Activated naive CD4-positive, alpha-beta T cell treated with anti-CD3 and anti-CD28 coated beads, Interleukin-2, amount 50 U/mL, for 24 hours (primary cell): ENCODE data around the gene ZNF547.

Experiments used
- H3K27ac Mint-ChIP-seq: one replicate; pipeline ENCODE4 v1.8.0; 2021; ENCODE audit warnings: mild to moderate bottlenecking, mixed read lengths
- H3K27me3 Mint-ChIP-seq: one replicate; pipeline ENCODE4 v1.8.0; 2021; ENCODE audit warnings: mixed read lengths
- H3K36me3 Mint-ChIP-seq: one replicate; pipeline ENCODE4 v1.8.0; 2021; ENCODE audit warnings: mixed read lengths
- H3K4me1 Mint-ChIP-seq: one replicate; pipeline ENCODE4 v1.8.0; 2021; ENCODE audit warnings: mixed read lengths
- H3K4me3 Mint-ChIP-seq: one replicate; pipeline ENCODE4 v1.8.0; 2021; ENCODE audit warnings: mild to moderate bottlenecking, mixed read lengths
- H3K9me3 Mint-ChIP-seq: one replicate; pipeline ENCODE4 v1.8.0; 2021; ENCODE audit warnings: mixed read lengths

Gene ZNF547

DNA sequence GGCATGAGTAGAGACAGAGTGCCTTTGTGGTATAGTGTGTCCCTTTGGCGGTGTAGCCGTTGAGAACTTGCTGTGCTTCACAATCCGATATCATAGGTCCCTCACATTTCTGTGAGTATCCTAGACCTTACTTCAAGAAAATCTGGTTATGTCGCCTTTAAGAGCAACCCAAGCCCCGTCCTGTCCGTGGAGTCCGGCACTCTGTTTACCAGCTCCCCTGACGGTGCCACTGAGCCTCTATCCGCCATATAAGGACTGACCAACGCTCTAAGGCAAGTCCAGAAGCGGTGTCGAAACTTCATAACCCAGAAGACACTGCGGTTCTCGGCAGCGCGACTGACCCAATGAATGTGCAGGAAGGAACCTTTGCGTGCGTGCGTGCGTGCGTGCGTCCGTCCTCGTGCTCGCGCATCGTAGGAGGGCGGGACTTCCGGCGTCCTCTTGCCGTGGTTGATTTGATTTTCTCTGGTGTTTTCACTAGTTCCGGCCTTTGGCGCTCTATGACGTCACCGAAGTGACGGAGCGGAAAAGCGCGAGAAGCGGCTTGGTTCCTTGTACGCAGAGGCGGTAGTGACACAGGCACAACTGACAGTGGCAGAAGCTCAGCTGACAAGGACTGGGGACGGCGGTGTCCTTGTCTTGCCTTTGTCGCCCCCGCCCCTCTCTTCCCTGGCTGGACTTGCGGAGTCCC lies at the start of gene ZNF547, which contains the start of gene TRAPPC2B:
Gene ZNF547, plus strand, starts transcription at position 555 of the 691 bp plus-strand sequence. CDS start 5,005 bp downstream, outside the sequence.
Gene TRAPPC2B, plus strand, starts transcription at position 555 of the 691 bp plus-strand sequence. CDS start 1,283 bp downstream, outside the sequence.
- Mint-ChIP-seq H3K27me3 (no peaks in the 10 kb centered on the region), H3K4me3 (peak within 1 kb of the TSS; percentile 94), H3K4me1 (peaks cover 21% of the 10 kb centered on the region), H3K27ac (peak within 1 kb of the TSS; percentile 98), H3K9me3 (peaks cover 9% of the 10 kb centered on the region), H3K36me3 (peaks cover 29% of the 10 kb centered on the region)

DNA sequence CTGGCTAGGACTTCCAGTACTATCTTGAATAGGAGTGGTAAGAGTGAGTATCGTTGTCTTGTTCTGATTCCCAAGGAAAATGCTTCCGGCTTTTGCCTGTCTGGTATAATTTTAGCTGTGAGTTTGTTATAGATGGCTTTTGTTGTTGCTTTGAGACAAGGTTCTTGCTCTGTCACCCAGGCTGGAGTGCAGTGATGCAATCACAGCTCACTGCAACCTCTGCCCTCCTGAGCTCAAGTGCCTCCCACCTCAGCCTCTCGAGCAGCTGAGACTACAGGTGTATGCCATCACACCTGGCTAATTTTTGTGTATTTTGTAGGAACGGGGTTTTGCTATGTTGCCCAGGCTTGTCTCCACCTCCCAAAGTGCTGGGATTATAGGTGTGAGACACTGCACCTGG lies 49.2 kb upstream of the ZNF547 start:
- Mint-ChIP-seq H3K9me3 (peaks cover 30% of the 10 kb centered on the region), H3K4me1 (peaks cover 4% of the 10 kb centered on the region), H3K36me3 (peaks cover 18% of the 10 kb centered on the region), H3K27ac (no peak overlapping the region), H3K4me3 (no peak overlapping the region), H3K27me3 (peaks cover 19% of the 10 kb centered on the region)

DNA sequence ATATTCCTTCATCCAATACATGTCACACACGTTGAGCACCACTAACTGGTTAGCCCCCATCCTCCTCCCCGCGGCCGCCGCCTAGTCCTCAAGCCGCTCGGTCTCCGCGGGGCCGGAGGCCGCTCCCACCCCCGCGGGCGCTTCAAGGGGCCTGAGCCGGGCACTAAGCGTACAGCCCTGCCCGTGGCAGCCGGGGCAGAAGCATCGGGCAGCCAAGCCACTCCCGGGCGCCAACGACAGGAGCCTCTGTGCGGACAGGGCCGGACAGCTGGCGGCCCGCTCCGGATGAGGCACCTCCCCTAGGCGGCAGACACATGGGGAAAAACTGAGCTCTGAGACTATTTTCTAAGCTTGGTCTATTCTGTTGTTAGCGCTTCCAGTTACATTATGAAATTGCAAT lies 45.8 kb upstream of the ZNF547 start:
- peaks cover 19% of the 10 kb centered on the region for H3K27me3 Mint-ChIP-seq
- peaks cover 31% of the 10 kb centered on the region for H3K9me3 Mint-ChIP-seq
- H3K4me1 Mint-ChIP-seq, result peaks cover 25% of the 10 kb centered on the region
- H3K36me3 Mint-ChIP-seq, result peaks cover 26% of the 10 kb centered on the region
- H3K4me3 Mint-ChIP-seq, result no peak overlapping the region
- no peak overlapping the region for H3K27ac Mint-ChIP-seq

DNA sequence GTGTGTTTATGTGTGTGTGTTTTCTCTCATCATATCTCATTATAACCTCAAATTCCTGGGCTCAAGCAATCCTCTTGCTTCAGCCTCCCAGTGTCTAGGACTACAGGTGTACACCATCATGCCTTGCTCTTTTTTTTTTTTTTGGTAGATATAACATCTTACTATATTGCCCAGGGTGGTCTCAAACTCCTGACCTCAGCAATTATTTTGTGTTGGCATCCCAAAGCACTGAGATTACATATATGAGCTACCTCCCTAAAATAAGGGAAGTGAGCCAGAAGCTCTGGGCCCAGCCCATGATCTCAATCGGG lies 43.5 kb upstream of the ZNF547 start:
- H3K36me3 Mint-ChIP-seq, result peaks cover 45% of the 10 kb centered on the region
- H3K4me3 Mint-ChIP-seq, result peak overlapping the region; percentile 97
- H3K4me1 Mint-ChIP-seq, result peaks cover 29% of the 10 kb centered on the region
- H3K27ac Mint-ChIP-seq, result peak overlapping the region; percentile 96
- H3K27me3 Mint-ChIP-seq, result peaks cover 19% of the 10 kb centered on the region
- peaks cover 39% of the 10 kb centered on the region for H3K9me3 Mint-ChIP-seq

DNA sequence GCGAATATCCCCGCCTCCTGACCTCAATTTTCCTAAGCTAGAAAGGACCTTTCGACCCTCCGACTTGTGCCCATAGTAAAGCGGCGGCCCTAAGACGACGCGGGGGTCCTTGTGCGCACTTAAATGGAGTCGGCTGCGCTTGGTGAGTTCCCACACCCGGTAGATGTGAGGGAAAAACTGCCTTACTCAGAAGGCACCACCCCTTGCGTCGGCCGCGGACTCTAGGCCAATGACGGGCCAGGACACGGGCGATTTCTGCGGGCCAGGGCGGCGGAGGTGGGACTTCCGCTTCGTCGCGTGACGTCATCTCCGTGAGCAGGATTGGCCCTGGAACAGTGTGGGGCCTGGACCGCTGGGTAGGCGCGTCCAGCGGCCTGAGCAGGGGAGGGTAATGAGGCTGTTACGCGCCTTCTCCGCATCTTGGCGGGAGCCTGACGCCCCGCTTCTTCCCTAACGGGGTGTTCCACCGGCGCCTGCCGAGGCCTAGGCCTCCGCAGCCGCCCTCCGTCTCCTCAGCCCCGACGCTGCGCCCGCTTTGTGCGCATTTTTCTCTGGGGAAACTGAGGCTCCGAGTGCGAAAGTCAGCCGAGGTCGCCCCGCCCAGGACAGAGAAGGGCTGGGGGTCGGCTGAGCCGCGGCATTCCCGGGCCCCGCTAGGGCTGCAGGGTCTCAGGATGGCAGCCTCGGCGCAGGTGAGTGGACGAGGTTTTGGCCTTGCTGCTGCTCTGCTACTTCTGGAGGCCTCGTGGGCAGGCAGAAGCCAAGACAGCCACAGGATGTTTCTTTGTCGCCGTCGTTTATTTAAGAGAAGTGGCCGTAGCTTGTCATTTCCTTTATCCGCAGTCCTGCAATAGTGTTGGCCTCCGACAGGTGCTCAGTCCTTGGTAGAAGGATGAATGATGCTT lies 42.9 kb upstream of the ZNF547 start, which contains the start of gene ZNF543:
Gene ZNF543, plus strand, starts transcription at position 293 of the 905 bp plus-strand sequence. Its CDS starts 382 bp downstream, at position 675.
- Mint-ChIP-seq H3K36me3 (peaks cover 45% of the 10 kb centered on the region), H3K27ac (peak within 1 kb of the TSS; percentile 96), H3K4me3 (peak within 1 kb of the TSS; percentile 97), H3K27me3 (peaks cover 14% of the 10 kb centered on the region), H3K9me3 (peaks cover 36% of the 10 kb centered on the region), H3K4me1 (peaks cover 29% of the 10 kb centered on the region)

DNA sequence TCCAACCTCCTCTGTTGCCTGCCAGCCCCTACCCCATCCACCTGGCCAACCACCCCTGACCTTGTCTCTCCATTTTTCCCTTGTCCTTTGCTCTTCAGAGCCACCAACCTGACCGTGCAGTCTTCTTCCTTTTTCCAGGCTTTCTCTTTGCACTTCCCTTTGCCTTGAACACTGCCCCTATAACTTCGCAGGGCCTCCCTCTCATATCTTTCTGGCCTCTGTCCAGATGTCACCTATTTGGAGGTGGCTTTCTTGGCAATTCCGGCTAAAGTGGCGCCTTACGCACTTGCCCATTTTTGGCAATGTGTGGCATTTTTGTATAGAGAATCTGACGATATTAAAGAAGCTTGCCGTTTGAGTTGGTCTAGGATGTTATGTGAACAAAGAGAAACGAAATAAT lies 42.2 kb upstream of the ZNF547 start:
- Mint-ChIP-seq H3K9me3 (peaks cover 29% of the 10 kb centered on the region), H3K27ac (peak overlapping the region; percentile 80), H3K4me3 (peak overlapping the region; percentile 97), H3K4me1 (peaks cover 29% of the 10 kb centered on the region), H3K36me3 (peaks cover 46% of the 10 kb centered on the region), H3K27me3 (peaks cover 8% of the 10 kb centered on the region)

DNA sequence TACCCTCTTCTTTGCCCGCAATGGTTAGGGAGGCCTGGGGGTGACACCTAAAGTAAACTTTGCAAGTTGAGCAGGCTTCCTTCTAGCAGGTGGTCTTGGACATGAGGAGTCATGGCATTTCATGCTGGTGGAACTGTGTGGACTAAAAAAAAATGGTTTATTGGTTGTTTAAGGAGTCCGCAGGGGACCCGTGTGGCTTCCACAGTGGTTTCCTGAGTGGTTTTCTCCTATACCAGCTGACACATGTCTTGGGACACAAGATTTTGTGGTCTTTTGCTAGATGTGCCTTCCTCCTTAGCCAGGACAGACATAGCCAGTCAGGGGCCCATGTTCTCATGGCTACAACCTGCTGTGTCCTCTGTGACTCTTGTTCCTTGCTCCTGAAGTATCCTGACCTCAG lies 41.6 kb upstream of the ZNF547 start:
- Mint-ChIP-seq H3K27ac (no peak overlapping the region), H3K4me3 (peak overlapping the region; percentile 97), H3K27me3 (peaks cover 5% of the 10 kb centered on the region), H3K4me1 (peaks cover 29% of the 10 kb centered on the region), H3K9me3 (peaks cover 23% of the 10 kb centered on the region), H3K36me3 (peaks cover 48% of the 10 kb centered on the region)

DNA sequence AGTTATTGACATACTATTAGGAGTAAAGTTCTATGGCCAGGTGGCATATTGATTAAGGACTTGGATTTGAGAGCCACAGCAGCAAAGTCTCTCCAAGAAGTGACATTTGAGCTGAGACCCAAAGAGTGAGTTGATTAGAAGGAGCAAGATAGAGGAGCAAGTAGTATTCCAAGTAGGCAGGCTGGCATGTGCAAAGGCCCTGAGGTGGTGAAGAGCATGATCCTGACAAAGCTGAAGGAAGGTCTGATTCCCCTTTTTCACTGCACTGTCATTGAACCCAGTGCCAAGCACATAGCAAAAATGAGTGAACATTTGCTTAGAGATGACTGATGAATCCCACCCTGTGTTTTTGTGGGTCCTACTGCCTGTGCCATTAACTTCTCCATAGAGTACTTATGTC lies 38.4 kb upstream of the ZNF547 start:
- peaks cover 23% of the 10 kb centered on the region for H3K4me1 Mint-ChIP-seq
- no peaks in the 10 kb centered on the region for H3K27me3 Mint-ChIP-seq
- H3K9me3 Mint-ChIP-seq, result peaks cover 14% of the 10 kb centered on the region
- no peak overlapping the region for H3K27ac Mint-ChIP-seq
- peaks cover 74% of the 10 kb centered on the region for H3K36me3 Mint-ChIP-seq
- H3K4me3 Mint-ChIP-seq, result no peak overlapping the region

DNA sequence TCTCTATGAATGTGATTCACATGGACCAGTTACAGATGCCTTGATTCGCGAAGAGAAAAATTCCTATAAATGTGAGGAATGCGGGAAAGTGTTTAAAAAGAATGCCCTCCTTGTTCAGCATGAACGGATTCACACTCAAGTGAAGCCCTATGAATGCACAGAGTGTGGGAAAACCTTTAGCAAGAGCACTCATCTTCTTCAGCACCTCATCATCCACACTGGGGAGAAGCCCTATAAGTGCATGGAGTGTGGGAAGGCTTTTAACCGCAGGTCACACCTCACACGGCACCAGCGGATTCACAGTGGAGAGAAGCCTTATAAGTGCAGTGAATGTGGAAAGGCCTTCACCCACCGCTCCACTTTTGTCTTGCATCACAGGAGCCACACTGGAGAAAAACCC lies 35.4 kb upstream of the ZNF547 start:
- H3K9me3 Mint-ChIP-seq, result peaks cover 11% of the 10 kb centered on the region
- no peak overlapping the region for H3K27ac Mint-ChIP-seq
- peaks cover 71% of the 10 kb centered on the region for H3K36me3 Mint-ChIP-seq
- H3K4me3 Mint-ChIP-seq, result no peak overlapping the region
- no peaks in the 10 kb centered on the region for H3K4me1 Mint-ChIP-seq
- H3K27me3 Mint-ChIP-seq, result no peaks in the 10 kb centered on the region

DNA sequence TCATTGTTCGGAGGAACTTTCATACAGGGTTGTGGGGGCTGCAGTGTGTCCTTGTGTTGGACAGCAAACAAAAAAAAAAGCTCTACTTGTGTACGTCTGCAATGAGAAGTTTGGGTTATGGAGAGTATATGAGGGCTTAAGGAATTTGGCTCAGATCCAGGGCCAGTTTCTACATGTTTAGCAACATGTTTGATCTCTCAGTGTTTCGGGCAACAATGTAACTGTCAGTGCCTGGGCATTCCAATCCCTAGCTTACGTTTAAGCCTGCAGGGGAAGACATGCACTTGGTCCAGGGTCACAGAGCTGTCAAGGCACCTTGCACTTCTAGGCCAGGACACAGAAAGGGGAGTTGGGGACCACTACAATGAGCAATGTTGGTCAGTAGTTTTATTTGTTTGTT lies 29.2 kb upstream of the ZNF547 start:
- Mint-ChIP-seq H3K4me1 (no peaks in the 10 kb centered on the region), H3K4me3 (no peak overlapping the region), H3K9me3 (peaks cover 25% of the 10 kb centered on the region), H3K27ac (no peak overlapping the region), H3K36me3 (peaks cover 38% of the 10 kb centered on the region), H3K27me3 (no peaks in the 10 kb centered on the region)

DNA sequence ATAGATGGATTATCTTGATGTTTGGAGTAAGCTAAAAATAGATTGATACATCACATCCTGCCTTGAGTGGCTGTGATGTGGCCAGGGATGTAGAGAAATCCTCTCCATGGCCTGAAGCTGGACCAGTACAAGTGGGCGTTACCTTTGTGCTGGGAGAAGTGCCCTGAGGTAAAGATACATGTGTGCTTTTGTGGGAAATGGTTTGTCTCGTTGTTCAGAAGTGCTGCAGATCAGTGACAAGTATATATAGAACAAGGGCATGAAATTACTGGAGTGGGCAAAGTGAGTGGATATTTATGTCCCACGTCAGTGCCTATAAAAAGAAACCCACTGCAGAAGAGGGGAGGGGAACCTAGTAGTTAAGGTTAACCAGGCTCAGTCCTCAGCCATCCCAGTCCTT lies 24.5 kb upstream of the ZNF547 start:
- Mint-ChIP-seq H3K4me3 (no peak overlapping the region), H3K36me3 (peaks cover 28% of the 10 kb centered on the region), H3K27ac (no peak overlapping the region), H3K9me3 (peaks cover 29% of the 10 kb centered on the region), H3K27me3 (no peaks in the 10 kb centered on the region), H3K4me1 (no peaks in the 10 kb centered on the region)

DNA sequence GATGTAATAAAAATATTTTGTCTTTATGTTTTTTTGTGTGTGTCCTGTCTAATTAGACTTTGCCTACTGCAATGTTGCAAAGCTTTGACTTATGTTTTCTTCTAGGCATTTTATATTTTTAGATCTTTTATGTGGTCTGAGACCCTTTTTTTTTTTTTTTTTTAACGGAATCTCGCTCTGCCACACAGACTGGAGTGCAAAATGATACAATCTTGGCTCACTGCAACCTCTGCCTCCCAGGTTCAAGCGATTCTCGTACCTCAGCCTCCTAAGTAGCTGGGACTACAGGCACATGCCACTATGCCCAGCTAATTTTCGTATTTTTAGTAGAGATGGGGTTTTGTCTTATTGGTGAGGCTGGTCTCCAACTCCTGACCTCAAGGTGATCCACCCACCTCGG lies 20.8 kb upstream of the ZNF547 start:
- Mint-ChIP-seq H3K27me3 (peaks cover 5% of the 10 kb centered on the region), H3K36me3 (peaks cover 15% of the 10 kb centered on the region), H3K27ac (no peak overlapping the region)

DNA sequence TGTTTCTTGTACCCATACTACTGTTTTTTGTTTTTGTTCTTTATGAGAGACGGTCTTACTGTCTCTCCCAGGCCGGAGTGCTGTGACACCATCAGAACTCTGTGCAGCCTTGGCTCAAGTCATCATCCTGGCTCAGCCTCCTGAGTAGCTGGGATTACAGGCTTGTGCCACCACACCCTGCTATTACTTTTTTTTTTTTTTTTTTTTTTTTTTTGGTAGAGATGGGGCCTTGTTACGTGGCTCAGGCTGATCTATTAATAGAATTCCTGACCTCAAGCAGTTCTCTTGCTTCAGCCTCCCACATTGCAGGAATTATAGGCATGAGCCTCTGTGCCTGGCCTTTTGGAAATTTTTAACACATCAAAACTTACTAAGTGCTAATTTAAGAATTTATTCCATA lies 15.2 kb upstream of the ZNF547 start:
- H3K36me3 Mint-ChIP-seq, result peaks cover 19% of the 10 kb centered on the region
- peaks cover 30% of the 10 kb centered on the region for H3K4me1 Mint-ChIP-seq
- H3K9me3 Mint-ChIP-seq, result peaks cover 26% of the 10 kb centered on the region
- no peak overlapping the region for H3K4me3 Mint-ChIP-seq
- peaks cover 8% of the 10 kb centered on the region for H3K27me3 Mint-ChIP-seq
- no peak overlapping the region for H3K27ac Mint-ChIP-seq

More for the DNA sequence above, 20.8 kb upstream of the ZNF547 start:
- Mint-ChIP-seq H3K9me3 (peaks cover 26% of the 10 kb centered on the region), H3K4me1 (no peaks in the 10 kb centered on the region), H3K4me3 (no peak overlapping the region)

DNA sequence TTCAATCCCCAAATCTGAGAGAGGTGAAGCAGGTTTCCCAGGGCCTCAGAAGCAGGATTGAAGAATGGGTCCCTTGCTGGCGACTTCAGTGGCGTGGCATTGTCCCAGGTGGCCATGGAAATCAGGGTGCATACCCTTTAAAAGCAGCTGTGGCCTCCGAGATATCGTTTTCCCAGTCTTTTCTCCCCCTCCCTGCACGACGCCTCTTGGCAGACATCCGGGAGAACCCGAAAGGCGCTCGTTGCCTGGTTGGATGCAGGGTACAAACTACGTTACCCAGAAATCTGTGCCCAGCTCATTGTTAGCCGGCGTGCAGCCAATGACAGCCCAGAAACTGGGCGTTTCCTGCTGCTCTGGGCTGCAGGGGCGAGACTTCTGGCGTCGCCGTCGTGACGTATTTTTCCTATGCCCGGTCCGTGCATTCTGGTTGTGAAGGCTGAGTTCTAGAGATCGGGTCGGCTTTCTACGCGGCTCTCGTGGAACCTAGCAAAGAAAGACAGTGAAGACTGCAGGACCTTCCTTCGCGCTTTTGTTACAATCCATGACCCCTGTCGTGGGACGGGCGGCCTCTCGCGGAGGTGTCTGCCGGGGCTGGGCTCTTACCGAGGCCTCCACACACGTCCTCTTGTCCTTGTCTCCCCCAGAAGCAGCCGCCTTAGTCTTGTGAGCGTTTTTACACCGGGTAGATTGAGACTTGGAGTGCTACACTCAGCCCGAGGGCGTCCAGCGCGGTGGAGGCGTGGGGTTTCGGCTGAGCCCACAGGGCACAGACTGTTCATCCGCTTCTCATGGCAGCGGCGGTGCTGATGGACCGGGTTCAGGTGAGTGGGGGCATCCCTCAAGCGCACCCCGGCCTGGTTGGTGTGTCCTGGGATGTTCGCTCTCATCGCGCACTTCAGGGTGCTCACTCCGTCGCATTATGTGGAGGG lies 12.2 kb upstream of the ZNF547 start, which contains the start of gene ZNF304:
Gene ZNF304, plus strand, starts transcription at position 395 of the 929 bp plus-strand sequence. Its CDS starts 394 bp downstream, at position 789.
- Mint-ChIP-seq H3K4me1 (peaks cover 35% of the 10 kb centered on the region), H3K27ac (peak within 1 kb of the TSS; percentile 79), H3K4me3 (peak within 1 kb of the TSS; percentile 95), H3K9me3 (peaks cover 25% of the 10 kb centered on the region), H3K27me3 (peaks cover 8% of the 10 kb centered on the region), H3K36me3 (peaks cover 47% of the 10 kb centered on the region)

DNA sequence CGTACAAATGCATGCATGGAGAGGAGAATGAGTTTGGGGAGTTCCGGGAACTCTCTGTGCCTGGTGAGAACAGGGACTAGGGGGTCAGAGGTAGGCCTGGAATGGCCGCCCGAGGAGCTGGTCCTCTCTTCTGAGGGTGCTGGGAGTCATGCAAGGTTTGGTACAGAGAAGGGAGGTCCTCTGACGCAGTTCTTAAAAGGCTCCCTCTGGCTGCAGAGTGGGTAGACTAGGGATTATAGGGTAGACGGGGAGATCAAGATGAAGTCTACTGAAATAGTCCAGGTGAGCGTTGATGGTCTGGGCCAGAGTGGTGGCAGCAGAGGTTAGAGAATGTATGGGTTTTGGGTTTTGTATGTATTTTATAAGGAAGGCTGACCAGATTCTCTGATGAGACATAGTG lies 11.5 kb upstream of the ZNF547 start:
- Mint-ChIP-seq H3K4me1 (peaks cover 35% of the 10 kb centered on the region), H3K27me3 (peaks cover 8% of the 10 kb centered on the region), H3K27ac (peak overlapping the region; percentile 9), H3K4me3 (peak overlapping the region; percentile 95), H3K9me3 (peaks cover 25% of the 10 kb centered on the region), H3K36me3 (peaks cover 54% of the 10 kb centered on the region)
